ENCODE measurements around the gene SLC25A26.
"Not testable (repeated sequence)": the region's sequence is repeated elsewhere in the genome, so short reads cannot be mapped to it uniquely, and the experiment has no call there.

- TF ChIP-seq CTCF (IDR thresholded peaks at IDR 0.05; ENCODE audit: low read depth, low read length, poor library complexity, severe bottlenecking); EZH2phosphoT487 (IDR thresholded peaks at IDR 0.05; ENCODE audit: borderline replicate concordance, low read length): not testable (repeated sequence)
Observed at GRCh38 chr3:66421144-66421543, 200.3 kb downstream of the SLC25A26 start.
